ENCODE results near the gene ZNF846.
A peak's percentile ranks its signal among the peaks of the same experiment; 100 is the strongest.
"Not testable (repeated sequence)": the region's sequence is repeated elsewhere in the genome, so short reads cannot be mapped to it uniquely, and the experiment has no call there.

ZNF846 gene

DNA sequence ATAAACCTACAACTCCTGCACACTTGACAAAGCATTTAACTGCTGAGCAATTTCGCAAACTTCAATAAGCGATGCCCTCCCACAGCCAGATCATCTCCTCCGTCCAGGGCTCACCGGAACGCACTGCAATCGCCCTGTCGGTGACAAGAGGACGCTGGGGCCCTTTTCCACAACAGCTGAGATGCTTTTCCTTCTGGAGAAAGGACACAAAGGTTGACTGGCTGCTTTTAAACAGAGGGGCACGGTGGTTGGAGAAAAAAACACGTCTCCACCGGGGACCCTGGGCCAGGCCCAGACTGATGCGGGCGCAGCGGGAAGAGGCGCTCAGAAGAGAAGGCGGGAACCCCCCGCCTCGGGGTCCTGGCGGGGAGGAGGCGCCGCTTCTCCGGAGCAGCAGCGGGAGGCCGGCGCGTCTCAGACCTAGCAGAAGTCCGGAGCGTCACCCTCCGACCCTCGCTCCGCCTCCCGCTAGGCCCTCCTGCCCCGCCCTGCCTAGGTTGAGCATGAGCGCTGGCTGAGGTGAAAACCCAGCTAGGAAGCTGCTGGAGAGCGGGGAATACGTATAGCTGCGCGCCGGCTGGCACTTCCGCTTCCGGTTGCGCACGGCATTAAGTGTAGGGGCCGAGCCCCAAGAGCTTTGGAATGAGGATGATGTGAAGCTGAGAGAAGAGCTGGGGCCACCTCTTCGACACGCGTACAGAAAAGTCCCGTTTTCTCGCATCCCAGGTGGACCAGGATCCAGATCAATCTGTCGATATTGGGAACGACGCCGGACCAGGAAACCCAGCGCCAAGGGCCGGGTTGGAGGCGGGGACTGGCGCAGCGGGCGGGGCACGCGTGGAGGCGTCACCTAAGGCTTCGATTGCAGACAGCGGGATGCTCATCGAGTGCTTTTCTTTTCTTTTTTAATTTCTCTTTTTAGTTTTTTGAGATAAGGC lies at the start of gene ZNF846:
Gene ZNF846 (minus strand): TSS at position 564 of the 938 bp plus-strand sequence. CDS start 3,788 bp downstream, outside the sequence.
- peak; percentile 96 for DNase-seq (ENCODE audit: low read depth)

DNA sequence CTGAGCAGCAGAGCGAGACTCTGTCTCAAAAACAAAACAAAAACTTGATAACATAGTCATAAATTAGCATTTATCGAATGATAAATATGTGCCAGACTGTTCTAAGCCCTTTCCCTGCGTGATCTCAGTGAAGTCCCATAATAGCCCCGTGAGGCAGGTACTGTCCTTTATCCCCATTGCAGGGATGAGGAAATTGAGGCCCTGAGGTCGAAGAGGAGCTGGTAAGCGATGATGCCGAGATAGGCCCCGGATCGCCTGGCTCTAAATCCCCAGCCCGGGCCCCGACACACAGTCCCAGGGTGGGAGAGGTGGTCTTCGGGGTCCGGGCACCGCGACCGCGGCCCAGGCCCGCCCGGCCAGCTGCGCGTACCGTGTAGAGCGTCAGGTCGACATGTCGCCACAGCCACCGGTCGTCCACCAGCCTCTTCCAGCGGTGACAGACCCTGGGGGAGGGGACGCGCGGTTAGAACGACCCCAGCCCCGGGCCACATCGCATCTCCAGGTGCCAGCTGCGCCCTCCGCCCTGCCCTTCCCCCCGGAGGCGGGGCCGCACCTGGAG lies 49.7 kb upstream of the ZNF846 start:
- DNase-seq (ENCODE audit: low read depth), result no peak

DNA sequence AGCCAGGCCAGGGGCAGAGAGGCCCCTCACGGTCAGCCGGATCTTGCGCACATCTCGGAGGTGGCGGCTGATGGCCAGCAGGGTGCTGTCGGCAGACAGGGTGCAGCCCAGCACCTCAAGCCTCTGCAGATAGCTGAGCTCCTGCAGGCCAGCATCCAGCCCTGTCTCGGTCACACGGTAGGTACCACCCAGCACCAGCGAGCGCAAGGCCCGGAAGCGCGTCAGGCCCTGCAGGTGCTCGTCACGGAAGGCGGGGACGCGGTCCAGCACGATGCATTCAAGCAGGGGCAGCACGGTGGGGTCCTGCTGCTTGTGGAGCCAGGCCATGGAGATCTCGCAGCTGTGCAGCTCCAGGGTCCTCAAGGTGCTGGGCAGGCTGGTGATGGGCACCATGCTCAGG lies 42.6 kb upstream of the ZNF846 start:
- no peak for DNase-seq (ENCODE audit: low read depth)

DNA sequence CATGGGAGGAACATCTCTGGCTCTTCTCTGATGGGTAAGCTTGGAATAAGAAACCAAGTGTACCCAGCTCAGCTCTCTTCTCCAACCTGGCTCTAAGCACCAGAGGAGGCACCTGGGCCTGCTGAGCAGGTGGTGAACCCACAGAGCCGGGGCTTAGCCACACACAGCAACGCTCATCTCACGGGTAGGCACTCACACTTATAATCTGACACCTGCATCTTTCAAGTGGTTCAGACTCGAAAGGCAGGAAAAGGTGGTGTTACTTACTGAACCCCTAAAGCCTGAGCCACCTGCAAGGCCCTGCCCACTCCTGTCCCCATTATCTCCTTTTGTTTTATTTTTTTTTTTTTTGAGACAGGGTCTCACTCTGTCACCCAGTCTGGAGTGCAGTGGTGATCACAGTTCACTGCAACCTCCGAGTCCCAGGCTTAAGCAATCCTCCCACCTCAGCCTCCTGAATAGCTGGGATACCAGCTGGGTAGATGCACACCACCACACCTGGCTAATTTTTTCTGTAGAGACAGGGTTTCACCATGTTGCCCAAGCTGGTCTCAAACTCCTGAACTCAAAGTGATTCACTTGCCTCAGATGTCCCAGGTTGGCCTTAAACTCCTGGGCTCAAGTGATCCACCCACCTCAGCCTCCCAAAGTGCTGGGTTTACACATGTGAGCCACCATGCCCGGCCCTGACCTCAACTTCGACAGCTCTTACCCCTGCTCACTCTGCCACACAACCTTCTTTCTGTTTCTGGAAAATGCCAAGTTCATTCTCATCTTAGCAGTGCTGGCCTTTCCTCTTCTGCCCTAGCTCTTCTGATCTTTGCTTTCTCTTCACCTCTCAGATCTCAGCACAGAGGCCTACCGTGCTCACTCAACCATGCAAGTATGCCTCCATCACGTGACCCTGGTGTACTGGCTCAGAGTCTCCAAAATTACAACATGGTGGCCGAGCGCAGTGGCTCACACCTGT lies 40.6 kb upstream of the ZNF846 start:
- no peak for DNase-seq (ENCODE audit: low read depth)

DNA sequence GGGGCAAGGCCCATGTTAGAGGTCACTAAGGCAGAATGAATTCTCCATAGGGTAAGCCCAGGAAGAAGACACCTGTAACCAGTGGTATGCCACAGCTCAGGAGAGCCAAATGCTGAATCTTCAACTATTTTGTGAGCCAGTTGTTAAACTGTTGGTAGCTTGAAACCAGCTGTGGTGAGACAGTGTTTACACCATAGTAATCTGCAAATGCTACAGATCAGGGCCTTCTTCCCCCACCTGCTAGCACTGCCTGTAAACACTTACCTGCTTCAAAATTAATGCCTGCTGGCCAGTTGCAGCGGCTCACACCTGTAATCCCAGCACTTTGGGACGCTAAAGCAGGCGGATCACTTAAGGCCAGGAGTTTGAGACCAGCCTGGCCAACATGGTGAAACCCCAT lies 38.3 kb upstream of the ZNF846 start:
- DNase-seq (ENCODE audit: low read depth), result no peak

DNA sequence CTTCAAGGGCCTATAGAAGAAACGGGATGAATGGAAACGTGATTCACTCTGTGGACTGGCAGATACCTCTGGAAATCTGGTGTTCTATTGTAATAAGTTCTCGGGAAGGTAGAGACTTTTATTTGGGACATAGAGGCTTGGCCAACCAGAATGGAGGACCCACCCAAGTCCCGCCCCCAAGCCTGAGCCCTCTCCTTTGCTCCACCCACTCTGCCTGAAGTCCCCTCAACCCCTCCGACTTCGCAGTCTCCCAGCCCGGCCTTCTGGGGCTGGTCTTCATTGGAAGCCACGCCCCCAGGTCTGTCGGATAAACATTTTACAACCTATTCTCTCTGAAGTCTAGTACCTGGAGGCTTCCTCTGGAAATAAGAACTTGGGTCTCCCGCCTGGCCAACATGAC lies 33.4 kb upstream of the ZNF846 start:
- DNase-seq (ENCODE audit: low read depth), result no peak

DNA sequence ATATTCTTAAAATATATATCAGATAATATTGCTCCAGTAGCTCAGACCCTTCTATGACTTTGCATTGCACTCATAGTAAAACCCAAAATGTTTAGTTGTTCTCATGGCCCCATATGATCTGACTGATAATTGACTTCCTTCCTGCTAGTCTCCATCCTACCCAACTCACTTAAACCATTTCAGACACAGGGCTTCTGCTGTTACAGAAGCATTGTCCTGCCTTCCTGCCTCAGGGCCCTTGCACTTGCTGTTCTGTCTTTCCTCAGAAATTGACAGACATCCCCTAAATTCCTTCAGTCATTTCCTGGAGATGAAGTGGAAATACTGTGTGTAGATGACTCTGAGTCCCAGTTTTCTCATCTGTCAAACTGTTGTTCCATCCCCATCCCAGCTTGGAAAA lies 30.6 kb upstream of the ZNF846 start:
- no peak for DNase-seq (ENCODE audit: low read depth)

DNA sequence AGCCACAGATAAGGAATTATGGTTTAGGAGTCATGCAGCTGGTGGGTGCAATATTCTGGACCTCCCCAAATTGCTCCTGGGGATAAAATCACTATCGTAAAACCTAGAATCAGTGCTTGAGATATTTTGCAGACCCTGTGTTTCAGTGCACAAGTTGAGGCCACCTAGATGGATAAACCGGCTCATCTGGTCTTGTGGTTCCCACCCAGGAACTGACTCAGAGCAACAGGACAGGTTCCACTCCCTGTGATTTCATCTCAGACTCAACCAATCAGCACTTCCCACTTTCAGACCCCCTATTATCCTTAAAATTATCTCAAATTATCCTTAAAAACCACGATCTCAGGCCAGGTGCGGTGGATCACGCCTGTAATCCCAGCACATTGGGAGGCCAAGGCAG lies 29.3 kb upstream of the ZNF846 start:
- DNase-seq (ENCODE audit: low read depth), result no peak

DNA sequence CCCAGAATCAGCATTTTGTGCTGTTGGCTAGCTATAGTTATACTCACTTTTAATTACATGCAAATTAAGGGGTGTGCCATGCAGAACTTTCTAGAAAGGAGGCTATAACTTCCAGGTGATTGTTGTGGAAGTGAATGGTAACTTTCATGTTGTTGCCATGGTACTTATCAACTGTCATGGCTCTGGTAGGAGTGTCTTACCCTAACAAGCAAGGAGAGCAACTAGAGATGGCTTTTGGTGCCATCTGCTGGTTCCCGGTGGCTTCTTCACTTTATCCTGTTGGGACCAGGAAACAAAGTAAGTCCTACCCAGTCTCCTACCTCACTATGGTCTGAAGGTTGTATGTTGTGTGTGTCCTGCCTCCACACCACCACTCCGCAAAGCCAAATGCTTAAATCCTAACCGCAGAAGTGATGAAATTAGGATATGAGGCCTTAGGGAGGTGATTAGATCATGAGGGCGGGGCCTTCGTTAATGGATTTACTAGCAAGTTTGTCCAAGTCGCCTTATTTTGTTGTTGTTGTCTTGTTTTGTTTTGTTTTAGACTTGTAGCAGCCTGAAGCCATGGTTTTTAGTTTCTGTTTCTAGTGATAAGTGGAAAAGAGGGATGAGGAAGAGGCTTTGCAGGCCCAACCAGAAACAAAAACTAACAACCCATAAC lies 27.7 kb upstream of the ZNF846 start:
- peak; percentile 80 for DNase-seq (ENCODE audit: low read depth)

DNA sequence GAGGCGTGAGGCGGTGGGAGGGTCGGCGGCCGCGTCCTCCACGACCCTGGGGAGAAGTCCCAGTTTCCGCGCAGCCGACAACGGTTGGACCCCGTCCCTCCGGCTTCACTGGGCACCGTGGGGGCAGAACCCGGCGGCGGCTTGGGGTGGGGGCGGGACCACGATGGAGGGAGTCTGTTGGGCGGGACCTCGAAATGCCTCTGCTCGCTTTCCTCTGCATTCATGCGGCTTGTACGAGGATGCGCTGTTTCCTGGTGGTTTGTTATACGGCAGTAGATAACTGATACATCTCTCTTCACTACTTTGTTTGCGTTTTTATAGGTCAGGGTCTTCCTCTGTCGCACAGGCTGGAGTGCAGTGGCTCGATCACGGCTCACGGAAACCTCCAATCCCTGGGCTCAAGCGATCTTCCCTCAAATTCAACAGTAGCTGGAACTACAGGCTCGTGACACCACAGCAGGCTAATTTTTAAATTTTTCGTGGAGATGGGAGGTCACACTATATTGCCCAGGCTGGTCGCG lies 24.6 kb upstream of the ZNF846 start:
- DNase-seq (ENCODE audit: low read depth), result peak; percentile 38

DNA sequence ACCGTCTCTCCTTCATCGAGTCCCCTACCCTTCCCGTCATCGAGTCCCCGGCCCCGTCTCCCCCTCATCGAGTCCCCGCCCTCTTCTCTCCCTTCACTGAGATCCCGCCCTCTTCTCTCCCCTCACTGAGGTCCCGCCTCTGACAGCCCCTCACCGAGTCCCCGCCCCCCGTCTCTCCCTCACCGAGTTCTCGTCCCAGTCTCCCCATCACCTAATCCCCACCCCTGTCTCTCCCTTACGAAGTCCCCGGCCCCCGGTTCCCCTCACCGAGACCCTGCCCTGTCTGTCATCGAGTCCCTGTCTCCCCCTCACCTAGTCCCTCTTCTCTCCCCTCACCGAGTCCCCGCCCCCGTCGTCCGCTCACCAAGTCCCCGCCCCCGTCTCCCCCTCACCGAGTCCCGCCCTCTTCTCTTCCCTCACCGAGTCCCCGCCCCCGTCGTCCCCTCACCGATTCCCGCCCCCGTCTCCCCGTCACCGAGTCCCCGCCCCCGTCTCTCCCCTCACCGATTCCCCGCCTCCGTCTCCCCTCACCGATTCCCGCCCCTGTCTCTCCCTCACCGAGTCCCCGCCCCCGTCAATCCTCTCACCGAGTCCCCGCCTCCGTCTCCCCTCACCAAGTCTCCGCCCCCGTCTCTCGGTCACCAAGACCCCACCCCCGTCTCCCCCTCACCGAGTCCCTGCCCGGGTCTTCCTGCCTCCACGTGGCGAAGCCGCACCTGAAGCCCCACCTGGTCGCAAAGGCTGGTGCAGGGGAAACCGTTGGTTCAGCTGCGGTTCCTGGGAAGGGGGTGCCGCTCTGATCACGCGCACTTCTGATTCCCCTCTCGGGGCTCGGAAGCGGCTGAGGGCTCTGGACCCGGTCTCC lies 23.9 kb upstream of the ZNF846 start:
- peak; percentile 93 for DNase-seq (ENCODE audit: low read depth)

DNA sequence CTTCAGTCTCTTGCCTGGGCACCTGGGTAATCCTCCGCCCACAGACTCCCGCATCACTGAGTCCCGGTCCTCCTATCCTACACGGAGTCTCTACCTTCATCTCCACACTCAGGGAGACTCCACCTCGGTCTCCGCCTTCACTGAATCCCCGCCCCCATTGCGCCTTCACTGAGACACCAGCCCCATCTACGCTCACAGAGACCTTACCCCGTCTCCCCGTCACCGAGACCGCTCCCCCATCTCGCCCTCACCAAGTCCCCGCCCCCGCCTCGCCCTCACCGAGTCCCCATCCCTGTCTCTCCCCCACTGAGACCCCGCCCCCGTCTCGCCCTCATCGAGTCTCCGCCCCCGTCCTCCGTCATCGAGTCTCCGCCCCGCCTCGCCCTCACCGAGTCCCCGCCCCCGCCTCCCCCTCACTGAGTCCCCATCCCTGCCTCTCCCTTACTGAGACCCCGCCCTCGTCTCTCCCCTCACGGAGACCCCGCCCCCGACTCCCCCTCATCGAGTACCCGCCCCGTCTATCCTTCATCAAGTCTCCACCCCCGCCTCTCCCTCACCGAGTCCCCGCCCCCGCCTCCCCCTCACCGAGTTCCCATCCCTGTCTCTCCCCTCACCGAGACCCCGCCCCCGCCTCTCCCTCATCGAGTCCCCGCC lies 23.1 kb upstream of the ZNF846 start:
- peak; percentile 96 for DNase-seq (ENCODE audit: low read depth)

DNA sequence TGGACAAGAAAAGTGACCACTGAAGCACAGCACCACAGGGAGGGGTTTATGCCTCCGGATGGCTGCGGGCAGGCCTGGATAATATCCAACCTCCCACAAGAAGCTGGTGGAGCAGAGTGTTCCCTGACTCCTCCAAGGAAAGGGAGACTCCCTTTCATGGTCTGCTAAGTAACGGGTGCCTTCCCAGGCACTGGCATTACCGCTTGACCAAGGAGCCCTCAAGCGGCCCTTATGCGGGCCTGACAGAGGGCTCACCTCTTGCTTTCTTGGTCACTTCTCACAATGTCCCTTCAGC lies 22.5 kb upstream of the ZNF846 start:
- not testable (repeated sequence) for DNase-seq (ENCODE audit: low read depth)

DNA sequence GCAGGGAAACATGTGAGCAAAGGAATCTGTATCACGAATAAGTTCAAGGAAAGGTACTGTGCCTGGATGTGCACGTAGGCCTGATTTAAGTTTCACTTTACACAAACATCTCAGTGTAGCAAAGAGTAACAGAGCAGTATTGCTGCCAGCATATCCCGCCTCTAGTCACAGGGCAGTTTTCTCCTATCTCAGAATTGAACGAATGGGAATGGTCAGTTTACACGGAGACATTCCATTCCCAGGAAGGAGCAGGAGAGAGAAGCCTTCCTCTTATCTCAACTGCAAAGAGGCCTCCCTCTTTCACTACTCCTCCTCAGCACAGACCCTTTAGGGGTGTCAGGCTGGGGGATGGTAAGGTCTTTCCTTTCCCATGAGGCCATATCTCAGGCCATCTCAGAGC lies 21.0 kb upstream of the ZNF846 start:
- DNase-seq (ENCODE audit: low read depth), result not testable (repeated sequence)

DNA sequence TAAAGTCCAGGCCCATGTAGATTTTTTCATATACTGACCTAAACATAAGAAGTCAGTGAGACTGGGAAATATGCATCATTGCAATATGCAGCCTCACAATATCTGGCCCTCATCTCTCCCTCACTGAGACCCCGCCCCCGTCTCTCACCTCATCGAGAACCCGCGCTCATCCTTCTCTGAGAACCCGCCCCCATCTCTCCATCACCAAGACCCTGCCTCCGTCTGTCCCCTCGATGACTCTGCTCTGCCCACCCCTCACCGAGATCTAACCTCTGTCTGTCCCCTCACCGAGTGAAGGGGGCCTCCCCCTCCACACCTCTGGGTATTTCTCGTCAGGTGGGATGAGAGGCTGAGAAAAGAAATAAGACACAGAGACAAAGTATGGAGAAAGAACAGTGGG lies 20.5 kb upstream of the ZNF846 start:
- no peak for DNase-seq (ENCODE audit: low read depth)

DNA sequence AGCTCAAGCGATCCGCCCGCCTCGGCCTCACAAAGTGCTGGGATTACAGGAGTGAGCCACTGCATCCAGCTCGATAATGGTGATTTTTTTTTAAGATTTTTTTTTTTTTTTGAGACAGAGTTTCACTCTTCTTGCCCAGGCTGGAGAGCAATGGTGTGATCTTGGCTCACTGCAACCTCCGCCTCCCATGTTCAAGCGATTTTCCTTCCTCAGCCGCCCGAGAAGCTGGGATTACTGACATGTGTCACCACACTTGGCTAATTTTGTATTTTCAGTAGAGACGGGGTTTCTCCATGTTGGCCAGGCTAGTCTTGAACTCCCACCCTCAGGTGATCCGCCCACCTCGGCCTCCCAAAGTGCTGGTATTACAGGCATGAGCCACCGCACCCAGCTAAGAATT lies 20.1 kb upstream of the ZNF846 start:
- DNase-seq (ENCODE audit: low read depth), result not testable (repeated sequence)

DNA sequence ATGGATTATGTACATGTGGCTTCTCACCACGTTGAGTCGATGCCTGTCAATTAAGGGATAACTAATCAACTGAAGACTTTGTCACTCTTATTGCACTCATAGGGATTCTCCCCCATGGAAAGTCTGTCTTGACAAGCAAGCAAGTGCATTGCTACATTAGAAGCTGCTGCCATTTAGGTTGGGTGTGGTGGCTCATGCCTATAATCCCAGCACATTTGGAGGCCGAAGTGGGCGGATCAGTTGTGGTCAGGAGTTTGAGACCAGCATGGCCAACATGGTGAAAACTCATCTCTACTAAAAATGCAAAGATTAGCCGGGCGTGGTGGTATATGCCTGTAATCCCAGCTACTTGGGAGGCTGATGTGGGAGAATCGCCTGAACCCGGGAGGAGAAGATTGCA lies 18.3 kb upstream of the ZNF846 start:
- DNase-seq (ENCODE audit: low read depth), result no peak

DNA sequence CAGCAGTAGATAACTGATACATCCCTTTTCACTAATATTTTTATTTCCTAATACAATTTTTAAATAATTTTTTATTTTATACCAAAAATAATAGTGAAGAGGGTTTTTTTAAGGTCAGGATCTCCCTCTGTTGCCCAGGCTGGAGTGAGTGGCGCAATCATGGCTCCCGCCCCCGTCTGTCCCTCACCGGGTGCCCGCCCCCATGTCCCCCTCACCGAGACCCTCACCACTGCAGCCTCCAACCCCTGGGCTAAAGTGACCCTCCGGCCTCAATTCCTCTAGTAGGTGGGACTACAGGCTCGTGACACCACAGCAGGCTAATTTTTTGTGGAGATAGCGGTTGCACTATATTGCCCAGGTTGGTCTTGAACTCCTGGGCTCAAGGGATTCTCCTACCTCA lies 17.8 kb upstream of the ZNF846 start:
- no peak for DNase-seq (ENCODE audit: low read depth)

DNA sequence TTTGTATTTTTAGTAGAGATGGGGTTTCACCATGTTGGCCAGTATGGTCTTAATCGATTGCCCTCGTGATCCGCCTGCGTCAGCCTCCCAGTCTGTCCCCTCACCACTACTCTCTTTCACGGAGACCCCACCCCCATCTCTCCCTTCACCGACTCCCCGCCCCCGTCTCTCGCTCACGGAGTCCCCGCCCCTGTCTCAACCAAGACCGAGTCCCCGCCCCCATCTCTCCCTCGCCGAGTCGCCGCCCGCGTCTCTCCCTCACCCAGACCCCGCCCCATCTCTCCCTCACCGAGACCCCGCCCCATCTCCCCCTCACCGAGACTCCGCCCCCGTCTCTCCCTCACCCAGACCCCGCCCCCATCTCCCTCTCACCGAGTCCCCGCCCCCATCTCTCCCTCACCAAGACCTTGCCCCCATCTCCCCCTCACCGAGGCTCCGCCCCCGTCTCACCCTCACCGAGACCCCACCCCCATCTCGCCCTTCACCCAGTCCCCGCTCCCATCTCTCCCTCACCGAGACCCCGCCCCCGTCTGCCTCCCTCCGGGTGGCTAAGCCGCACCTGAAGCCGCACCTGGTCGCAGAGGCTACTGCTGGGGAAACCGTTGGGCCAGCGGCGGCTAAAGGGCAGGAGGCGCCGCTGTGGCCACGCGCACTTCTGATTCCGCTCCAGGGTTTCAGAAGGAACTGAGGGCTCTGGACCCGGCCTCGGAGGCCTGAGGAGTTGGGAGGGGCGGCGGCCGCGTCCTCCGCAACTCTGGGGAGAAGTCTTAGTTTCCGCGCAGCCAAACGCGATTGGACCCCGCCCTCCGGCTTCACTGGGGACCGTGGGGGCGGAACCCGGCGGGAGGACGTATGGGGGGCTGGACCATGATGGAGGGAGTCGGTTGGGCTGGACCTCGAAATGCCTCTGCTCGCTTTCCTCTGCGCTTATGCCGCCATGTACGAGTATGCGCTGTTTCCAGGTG lies 17.1 kb upstream of the ZNF846 start:
- DNase-seq (ENCODE audit: low read depth), result peak; percentile 94
